Measurements from ENCODE around the gene TBATA. TPM values are rescaled to one million over a fixed set of nuclear protein-coding genes. Genes with fewer than 3 reads are reported as not detected.

Gene TBATA
- total RNA-seq, 1 donor from 2014 or later, result not detected

DNA sequence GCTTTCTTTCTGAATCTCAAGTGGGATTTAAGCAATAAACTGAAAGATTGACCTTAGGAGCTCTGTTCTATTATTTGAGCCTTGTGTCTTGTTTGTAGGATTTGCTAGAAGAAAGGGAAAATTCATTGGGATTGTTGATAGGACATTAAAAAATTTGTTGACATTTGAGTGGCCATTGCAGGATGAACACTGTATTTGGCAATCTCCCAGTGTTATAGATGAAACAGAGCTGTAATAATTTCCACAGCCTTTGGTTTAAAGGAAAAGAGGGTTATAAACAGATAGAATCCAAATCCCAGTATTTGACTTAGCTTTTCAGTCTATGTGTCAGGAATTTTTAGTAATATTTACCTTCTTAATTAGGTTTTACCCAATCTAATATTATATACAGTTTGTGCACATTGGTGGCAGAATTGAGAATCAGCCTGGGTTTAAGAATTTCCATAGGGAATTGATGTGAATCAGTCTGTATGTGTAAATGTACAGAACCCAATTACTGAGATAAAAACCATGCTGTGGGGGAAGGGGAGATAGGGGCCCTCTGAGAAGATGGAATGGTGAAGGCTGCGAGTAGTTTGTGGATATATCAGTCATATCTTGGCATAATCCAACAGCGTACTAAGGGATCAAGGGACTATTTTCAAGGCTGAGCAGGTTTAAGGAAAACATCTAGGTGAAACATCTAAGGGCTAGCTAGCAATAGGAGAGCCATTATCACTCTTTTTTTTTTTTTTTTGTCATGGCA lies 37.1 kb upstream of the TBATA start:
- Histone ChIP-seq H3K27me3 (ENCODE audit: control insufficient read depth, insufficient read depth, low read length) (no peaks in the 10 kb centered on the region), H3K4me3 (ENCODE audit: low read depth, low read length) (no peak overlapping the region), H3K36me3 (ENCODE audit: control insufficient read depth, insufficient read depth, low read length) (no peaks in the 10 kb centered on the region)
- TF ChIP-seq, protein P1, sequence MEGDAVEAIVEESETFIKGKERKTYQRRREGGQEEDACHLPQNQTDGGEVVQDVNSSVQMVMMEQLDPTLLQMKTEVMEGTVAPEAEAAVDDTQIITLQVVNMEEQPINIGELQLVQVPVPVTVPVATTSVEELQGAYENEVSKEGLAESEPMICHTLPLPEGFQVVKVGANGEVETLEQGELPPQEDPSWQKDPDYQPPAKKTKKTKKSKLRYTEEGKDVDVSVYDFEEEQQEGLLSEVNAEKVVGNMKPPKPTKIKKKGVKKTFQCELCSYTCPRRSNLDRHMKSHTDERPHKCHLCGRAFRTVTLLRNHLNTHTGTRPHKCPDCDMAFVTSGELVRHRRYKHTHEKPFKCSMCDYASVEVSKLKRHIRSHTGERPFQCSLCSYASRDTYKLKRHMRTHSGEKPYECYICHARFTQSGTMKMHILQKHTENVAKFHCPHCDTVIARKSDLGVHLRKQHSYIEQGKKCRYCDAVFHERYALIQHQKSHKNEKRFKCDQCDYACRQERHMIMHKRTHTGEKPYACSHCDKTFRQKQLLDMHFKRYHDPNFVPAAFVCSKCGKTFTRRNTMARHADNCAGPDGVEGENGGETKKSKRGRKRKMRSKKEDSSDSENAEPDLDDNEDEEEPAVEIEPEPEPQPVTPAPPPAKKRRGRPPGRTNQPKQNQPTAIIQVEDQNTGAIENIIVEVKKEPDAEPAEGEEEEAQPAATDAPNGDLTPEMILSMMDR (IDR thresholded peaks at IDR 0.05; ENCODE audit: insufficient read depth, low read length, poor library complexity, severe bottlenecking), result no peak
- no peak for DNase-seq (ENCODE audit: low read depth)

DNA sequence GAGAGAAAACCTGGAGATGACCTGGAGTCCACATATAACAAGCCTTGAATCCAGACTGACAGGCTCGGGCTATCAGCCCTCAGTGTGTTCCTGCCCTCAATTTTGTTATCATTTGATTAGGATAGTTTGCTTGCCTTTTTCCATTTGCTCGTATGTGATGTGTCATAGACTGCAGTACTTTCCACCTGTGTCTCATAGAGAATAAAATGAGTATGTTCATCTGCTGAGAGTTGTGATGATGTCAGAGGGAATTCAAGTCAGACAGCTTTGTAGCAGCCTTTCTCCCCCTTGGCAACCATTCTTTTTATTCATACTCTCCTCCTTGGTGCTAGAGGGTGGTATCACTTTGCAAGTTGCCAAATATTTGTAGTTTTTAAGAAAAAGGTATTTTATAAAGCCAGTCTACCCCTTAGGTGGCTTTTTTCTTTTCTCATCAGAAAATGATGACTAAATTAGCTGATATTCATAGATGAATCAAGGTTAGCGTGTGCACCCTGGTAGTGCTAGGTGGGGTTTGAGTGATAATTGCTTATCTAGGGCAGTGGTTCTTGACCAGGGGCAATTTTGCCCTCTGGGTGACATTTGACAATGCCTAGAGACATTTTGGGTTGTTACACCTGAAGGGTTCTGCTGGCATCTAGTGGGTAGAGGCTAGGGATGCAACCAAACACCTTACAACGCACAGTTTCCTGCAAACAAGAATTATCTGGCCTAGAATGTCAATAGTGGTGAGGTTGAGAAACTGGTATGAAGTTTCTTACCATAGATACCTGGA lies 36.0 kb upstream of the TBATA start:
- no peak for DNase-seq (ENCODE audit: low read depth)
- Histone ChIP-seq H3K27me3 (ENCODE audit: control insufficient read depth, insufficient read depth, low read length) (no peaks in the 10 kb centered on the region), H3K4me3 (ENCODE audit: low read depth, low read length) (no peak overlapping the region), H3K36me3 (ENCODE audit: control insufficient read depth, insufficient read depth, low read length) (no peaks in the 10 kb centered on the region)
- TF ChIP-seq, protein P1 (IDR thresholded peaks at IDR 0.05; ENCODE audit: insufficient read depth, low read length, poor library complexity, severe bottlenecking), result no peak

- Histone ChIP-seq H3K4me3 (ENCODE audit: low read depth, low read length) (peak overlapping the region; percentile 63), H3K27me3 (ENCODE audit: control insufficient read depth, insufficient read depth, low read length) (peaks cover 3% of the 10 kb centered on the region), H3K36me3 (ENCODE audit: control insufficient read depth, insufficient read depth, low read length) (no peaks in the 10 kb centered on the region)
- TF ChIP-seq, protein P1 (IDR thresholded peaks at IDR 0.05; ENCODE audit: insufficient read depth, low read length, poor library complexity, severe bottlenecking), result no peak
- peak; percentile 68 for DNase-seq (ENCODE audit: low read depth)
Observed at GRCh38 chr10:70816220-70816894, 31.2 kb upstream of the TBATA start.

DNA sequence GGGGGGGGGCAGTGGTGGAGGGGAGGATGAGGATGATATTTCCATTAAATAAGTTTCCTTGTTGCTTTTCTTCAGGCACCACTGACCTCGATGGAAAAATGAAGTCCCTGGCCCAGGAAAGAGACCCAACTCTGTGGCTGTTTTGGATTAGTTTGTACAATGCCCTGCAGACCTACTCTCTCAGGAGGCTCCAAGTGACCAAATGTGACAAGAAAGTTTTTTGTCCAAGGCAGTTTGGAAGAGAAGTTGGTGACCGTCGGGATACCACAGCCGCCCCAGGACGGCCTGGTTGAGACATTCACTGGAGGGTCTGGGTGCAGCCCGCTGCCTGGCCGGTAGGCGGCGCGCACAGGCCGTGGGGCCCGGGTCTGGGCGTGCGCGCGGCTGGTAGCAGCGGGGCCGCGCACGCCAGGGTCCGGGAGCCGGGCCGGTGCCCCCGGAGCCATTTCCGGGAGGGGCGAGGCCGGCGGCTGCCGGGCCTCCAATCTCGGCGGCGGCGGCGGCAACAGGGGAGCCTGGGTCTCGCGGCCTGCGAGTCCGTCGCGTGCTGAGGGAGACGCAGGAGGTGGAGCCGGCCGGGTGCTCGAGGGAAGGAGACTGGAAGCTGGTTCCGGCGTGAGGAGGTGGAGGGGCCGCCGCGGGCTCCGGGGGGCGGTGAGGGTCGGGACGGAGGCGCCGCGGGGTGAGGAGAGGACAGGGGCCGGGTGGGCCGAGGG lies 30.5 kb upstream of the TBATA start, which contains the start of gene SGPL1:
TSS of gene SGPL1 (plus strand) at position 445 of the 716 bp plus-strand sequence. CDS start 906 bp downstream, outside the sequence.
- no peaks in the 10 kb centered on the region for H3K36me3 ChIP-seq (ENCODE audit: control insufficient read depth, insufficient read depth, low read length)
- DNase-seq (ENCODE audit: low read depth), result peak; percentile 23

GRCh38 chr10:70814126-70814525 lies 28.9 kb upstream of the TBATA start:
- Histone ChIP-seq H3K36me3 (ENCODE audit: control insufficient read depth, insufficient read depth, low read length) (no peaks in the 10 kb centered on the region), H3K27me3 (ENCODE audit: control insufficient read depth, insufficient read depth, low read length) (peaks cover 3% of the 10 kb centered on the region), H3K4me3 (ENCODE audit: low read depth, low read length) (no peak overlapping the region)
- TF ChIP-seq, protein P1 (IDR thresholded peaks at IDR 0.05; ENCODE audit: insufficient read depth, low read length, poor library complexity, severe bottlenecking), result no peak
- DNase-seq (ENCODE audit: low read depth), result no peak

More for the DNA sequence above, 30.5 kb upstream of the TBATA start, which contains the start of gene SGPL1:
- Histone ChIP-seq H3K4me3 (ENCODE audit: low read depth, low read length) (peak within 1 kb of the TSS; percentile 63), H3K27me3 (ENCODE audit: control insufficient read depth, insufficient read depth, low read length) (peaks cover 3% of the 10 kb centered on the region)
- TF ChIP-seq, protein P1 (IDR thresholded peaks at IDR 0.05; ENCODE audit: insufficient read depth, low read length, poor library complexity, severe bottlenecking), result peak; percentile 75

Data from kidney epithelial cell (primary cell).